ENCODE measurements around the gene SUN3.

DNA sequence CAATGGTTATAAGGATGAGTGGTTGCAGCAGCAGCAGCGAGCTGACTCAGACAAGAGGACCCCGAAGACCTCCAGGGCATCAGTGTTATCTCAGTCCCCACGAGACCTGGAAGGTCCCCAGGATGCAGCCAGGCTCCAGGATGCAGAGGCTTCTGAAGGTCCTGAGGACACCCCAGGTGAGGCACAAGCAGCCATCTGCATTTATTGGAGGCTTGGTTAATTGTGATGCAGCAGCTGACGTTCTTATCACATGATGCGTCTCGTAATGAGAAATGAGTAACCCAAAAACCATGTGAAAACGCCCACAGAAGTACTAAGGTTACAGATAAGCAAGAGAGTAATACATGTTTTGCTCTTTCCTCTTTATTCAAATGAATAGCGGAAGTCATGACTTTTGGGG lies 23.8 kb upstream of the SUN3 start:
- TF ChIP-seq POLR2A (IDR thresholded peaks at IDR 0.05; ENCODE audit: low read depth, low read length), result no peak
- no peak for TF ChIP-seq TAF1 (IDR thresholded peaks at IDR 0.05; ENCODE audit: low read depth, low read length)
- TF ChIP-seq POLR2AphosphoS5 (IDR thresholded peaks at IDR 0.05; ENCODE audit: low read depth, low read length), result no peak
- TF ChIP-seq SPI1 (IDR thresholded peaks at IDR 0.05; ENCODE audit: low read depth, low read length), result no peak
- no peak for TF ChIP-seq PAX5 (IDR thresholded peaks at IDR 0.05; ENCODE audit: insufficient read depth, low read length, severe bottlenecking)

Data from GM12891 (cell line).